Activated naive CD4-positive, alpha-beta T cell treated with anti-CD3 and anti-CD28 coated beads, Interleukin-2, amount 50 U/mL, for 72 hours (primary cell): Measurements from ENCODE around the gene AFAP1. TPM values are rescaled to one million over a fixed set of nuclear protein-coding genes. Genes with fewer than 3 reads are reported as not detected.

Experiments used
- ATAC-seq, 2 donors: fragments of 150-1000 bp; cut with Tn5 transposase; 2 replicates each; pipeline ENCODE4 v1.10.0; 2021; ENCODE audit warnings: mild to moderate bottlenecking in 2 of 2, moderate library complexity in 2 of 2
- DNase-seq, 2 donors: peaks; one replicate each; pipeline ENCODE4 v3.0.0; 2021 to 2022; ENCODE audit warnings: low spot score in 2 of 2
- H3K27ac Mint-ChIP-seq, 2 donors: one replicate each; pipeline ENCODE4 v1.8.0; 2022; ENCODE audit warnings: mild to moderate bottlenecking in 2 of 2, mixed read lengths in 2 of 2
- H3K36me3 Mint-ChIP-seq, 2 donors: one replicate each; pipeline ENCODE4 v1.8.0; 2022; ENCODE audit warnings: mixed read lengths in 2 of 2
- H3K9me3 Mint-ChIP-seq, 2 donors: one replicate each; pipeline ENCODE4 v1.8.0; 2022; ENCODE audit warnings: mixed read lengths in 2 of 2
- total RNA-seq, 2 donors: library from RNA; stranded (reverse); gene quantifications; one replicate each; pipeline ENCODE4 v1.2.3, GENCODE V29; 2022

The AFAP1 gene
- total RNA-seq, 2 donors from 2014 or later = 10.2 to 41.9 TPM

DNA sequence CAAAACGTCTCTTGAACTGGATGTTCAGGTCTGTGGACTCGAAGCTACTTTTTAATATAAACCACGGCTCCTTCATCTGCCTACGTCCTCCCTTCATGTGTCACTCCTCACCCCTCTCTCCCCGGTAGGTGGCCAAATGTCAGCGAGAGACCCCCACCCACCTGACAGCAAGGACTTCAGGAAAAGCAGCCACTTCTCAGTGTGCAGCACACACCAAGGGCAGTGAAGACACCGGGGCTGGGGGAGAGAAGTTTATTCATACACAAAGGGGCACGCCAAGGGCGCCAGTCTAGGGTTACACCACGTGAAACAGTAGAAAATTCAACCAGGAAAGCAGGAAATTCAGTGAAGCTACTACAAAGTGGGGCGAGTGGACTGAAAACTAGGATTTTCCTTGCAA, 181.2 kb downstream of the AFAP1 start:
- no peaks in the 10 kb centered on the region for H3K36me3 Mint-ChIP-seq
- DNase-seq = no peak
- H3K27ac Mint-ChIP-seq = peak overlapping the region in 1 of 2 donors; percentile 95
- ATAC-seq = no peak
- no peaks in the 10 kb centered on the region for H3K9me3 Mint-ChIP-seq

GRCh38 chr4:7757501-7758471, 181.9 kb downstream of the AFAP1 start:
- H3K9me3 Mint-ChIP-seq = no peaks in the 10 kb centered on the region
- no peak for ATAC-seq
- H3K27ac Mint-ChIP-seq = peak overlapping the region in 1 of 2 donors; percentile 95

DNA sequence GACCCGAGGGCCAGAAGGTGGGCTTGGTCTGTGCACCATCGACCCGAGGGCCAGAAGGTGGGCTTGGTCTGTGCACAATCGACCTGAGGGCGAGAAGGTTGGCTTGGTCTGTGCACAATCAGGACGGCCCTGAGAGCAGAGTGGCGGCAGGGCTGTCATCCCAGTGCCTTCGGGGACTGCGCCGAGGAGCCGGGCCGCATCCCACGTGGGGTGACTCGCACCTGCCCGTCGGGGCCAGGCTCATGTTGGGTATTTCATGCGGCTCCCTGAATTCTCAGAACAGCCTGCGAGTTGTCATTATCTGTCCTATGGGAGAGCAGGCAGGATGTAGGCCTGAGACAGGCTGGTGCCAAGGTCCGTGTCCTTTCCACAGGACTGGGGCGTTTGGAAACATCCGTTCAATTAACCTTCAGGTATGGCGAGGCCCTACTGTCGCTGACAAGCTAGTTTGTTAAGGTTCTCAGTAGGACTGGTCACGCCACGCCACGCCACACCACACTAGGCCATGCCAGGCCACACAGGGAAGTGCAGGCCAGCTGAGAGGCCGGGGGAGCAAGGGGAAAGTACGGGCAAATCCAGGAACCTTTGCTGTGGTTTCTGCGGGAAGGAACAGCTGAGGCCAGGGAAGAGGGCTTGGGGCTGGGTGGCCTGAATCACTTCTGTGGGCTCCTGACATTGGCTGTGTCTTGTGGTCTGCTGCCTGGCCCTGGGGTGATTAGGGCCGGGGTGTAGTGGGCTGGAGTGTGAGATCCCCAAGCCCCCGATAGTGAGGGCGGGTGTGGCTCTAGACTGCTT, 182.9 kb downstream of the AFAP1 start:
- ATAC-seq = peak in 1 of 2 donors; percentile 45
- Mint-ChIP-seq H3K9me3 (no peaks in the 10 kb centered on the region), H3K27ac (peak overlapping the region in 1 of 2 donors; percentile 51), H3K36me3 (no peaks in the 10 kb centered on the region)
- no peak for DNase-seq

More at GRCh38 chr4:7757501-7758471, 181.9 kb downstream of the AFAP1 start:
- H3K36me3 Mint-ChIP-seq = no peaks in the 10 kb centered on the region
- no peak for DNase-seq

- H3K36me3 Mint-ChIP-seq = no peaks in the 10 kb centered on the region
- no peaks in the 10 kb centered on the region for H3K9me3 Mint-ChIP-seq
- ATAC-seq = no peak
- no peak for DNase-seq
- no peak overlapping the region for H3K27ac Mint-ChIP-seq
Observed at GRCh38 chr4:7756071-7756470, 183.6 kb downstream of the AFAP1 start.

GRCh38 chr4:7755561-7755960, 184.1 kb downstream of the AFAP1 start:
- ATAC-seq (no peak), DNase-seq (no peak)
- H3K27ac Mint-ChIP-seq = no peak overlapping the region
- H3K9me3 Mint-ChIP-seq = no peaks in the 10 kb centered on the region
- H3K36me3 Mint-ChIP-seq = no peaks in the 10 kb centered on the region

- Mint-ChIP-seq H3K27ac (peak overlapping the region in 1 of 2 donors; percentile 47), H3K36me3 (no peaks in the 10 kb centered on the region), H3K9me3 (no peaks in the 10 kb centered on the region)
- DNase-seq (no peak), ATAC-seq (no peak)
Observed at GRCh38 chr4:7754565-7755262, 184.9 kb downstream of the AFAP1 start.

DNA sequence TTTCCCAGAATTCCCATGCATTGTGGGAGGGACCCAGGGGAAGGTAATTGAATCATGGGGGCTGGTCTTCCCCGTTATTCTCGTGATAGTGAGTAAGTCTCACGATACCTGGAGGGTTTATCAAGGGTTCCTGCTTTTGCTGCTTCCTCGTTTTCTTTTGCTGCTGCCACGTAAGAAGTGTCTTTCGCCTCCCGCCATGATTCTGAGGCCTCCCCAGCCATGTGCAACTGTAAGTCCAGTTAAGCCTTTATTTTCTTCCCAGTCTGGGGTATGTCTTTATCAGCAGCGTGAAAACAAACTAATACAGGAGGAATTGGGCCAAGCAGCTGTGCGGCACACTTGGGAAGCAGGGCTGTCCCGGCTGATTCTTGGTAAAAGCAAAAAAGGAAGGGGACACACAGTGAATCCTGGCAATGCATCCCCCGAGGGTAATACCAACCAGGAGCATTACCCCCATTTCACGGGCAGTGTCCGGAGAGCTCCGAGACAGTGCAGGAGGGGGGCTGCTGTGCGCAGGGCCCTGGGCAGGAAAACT, 185.7 kb downstream of the AFAP1 start:
- ATAC-seq (no peak), DNase-seq (no peak)
- Mint-ChIP-seq H3K27ac (peak overlapping the region; percentile 47 to 79), H3K9me3 (no peaks in the 10 kb centered on the region), H3K36me3 (no peaks in the 10 kb centered on the region)

- Mint-ChIP-seq H3K27ac (no peak overlapping the region), H3K36me3 (no peaks in the 10 kb centered on the region), H3K9me3 (no peaks in the 10 kb centered on the region)
- ATAC-seq (no peak), DNase-seq (no peak)
Observed at GRCh38 chr4:7753271-7753670, 186.4 kb downstream of the AFAP1 start.

GRCh38 chr4:7752649-7753048, 187.0 kb downstream of the AFAP1 start:
- Mint-ChIP-seq H3K9me3 (no peaks in the 10 kb centered on the region), H3K36me3 (no peaks in the 10 kb centered on the region), H3K27ac (peak overlapping the region in 1 of 2 donors; percentile 44)
- ATAC-seq (no peak), DNase-seq (no peak)

DNA sequence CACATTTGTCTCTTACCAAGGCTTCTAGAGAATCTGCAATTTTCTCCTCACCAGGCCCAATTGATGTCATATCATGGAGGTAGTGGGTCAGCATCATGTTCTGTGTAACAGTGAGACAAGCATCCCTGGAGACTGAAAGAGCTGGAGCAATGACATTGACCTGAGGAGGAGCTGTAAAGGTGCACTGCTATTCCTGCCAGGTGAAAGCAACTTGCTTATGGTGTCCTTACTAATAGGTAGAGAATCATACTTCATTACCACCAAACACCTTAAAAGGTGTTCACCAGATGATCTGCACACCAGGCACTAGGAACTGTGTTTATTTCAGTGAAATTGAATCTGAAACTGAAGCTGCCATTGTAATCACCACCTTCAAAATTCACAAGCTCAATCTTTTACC, 188.7 kb downstream of the AFAP1 start:
- ATAC-seq = peak in 1 of 2 donors; percentile 22
- H3K27ac Mint-ChIP-seq = peak overlapping the region in 1 of 2 donors; percentile 66
- DNase-seq = no peak
- H3K36me3 Mint-ChIP-seq = no peaks in the 10 kb centered on the region
- no peaks in the 10 kb centered on the region for H3K9me3 Mint-ChIP-seq

DNA sequence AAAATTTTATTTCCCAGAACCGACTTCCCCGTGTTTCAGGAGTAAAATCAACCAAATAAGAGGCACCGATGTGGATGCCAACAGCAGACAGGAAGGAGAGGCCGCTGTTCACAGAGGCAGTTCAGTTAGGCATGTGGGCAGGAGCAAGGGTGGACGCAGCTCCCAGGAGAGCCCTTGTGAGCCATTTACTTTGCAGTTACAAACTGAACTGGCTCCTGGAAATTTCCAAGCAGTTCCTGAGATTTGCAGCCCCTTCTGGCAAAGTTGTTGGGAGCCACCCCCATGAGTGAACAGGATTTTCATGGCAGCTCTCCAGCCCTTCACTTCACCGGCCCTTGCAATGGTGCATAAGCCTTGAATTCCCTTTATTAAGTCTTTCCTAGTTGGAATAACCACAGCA, 189.1 kb downstream of the AFAP1 start:
- DNase-seq (no peak), ATAC-seq (no peak)
- H3K9me3 Mint-ChIP-seq = no peaks in the 10 kb centered on the region
- H3K27ac Mint-ChIP-seq = no peak overlapping the region
- no peaks in the 10 kb centered on the region for H3K36me3 Mint-ChIP-seq

DNA sequence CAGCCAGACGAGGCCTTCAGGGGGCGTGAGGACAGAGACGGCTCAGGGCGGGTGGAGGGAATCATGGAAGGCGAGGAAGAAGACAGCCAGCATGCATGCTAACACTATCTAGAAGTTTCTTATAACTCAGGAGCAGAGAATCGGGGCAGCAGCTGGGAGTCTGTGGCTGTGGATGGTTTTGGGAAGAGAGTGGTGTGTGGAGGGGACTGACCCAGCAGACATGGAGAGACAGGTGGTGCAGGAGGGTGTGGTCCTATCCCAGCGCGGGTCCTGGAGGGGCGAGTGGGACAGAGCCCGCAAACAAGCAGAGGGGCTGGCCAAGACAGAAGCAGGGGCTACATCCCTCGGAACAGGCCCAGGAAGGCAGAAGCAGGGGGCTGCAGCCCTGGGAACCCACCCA, 192.1 kb downstream of the AFAP1 start:
- Mint-ChIP-seq H3K9me3 (no peaks in the 10 kb centered on the region), H3K27ac (peak overlapping the region; percentile 38 to 52), H3K36me3 (no peaks in the 10 kb centered on the region)
- no peak for ATAC-seq
- DNase-seq = no peak

DNA sequence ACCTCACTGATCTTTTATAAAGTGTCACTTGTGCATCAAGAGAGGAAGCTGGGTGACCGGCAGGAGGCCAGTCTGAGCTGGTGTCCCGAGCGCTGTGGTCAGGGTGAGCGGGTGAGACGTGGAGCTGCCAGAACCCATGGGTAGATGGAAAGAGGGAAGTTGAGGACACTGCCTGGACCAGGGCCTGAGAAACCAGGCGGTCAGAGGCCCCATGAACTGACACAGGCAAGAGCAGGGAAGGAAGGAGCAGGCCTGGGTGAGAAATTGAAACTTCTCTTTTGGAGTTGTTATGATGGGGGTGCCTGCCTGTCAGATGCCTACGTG, 192.6 kb downstream of the AFAP1 start:
- ATAC-seq (no peak), DNase-seq (no peak)
- no peaks in the 10 kb centered on the region for H3K9me3 Mint-ChIP-seq
- H3K27ac Mint-ChIP-seq = no peak overlapping the region
- H3K36me3 Mint-ChIP-seq = no peaks in the 10 kb centered on the region

GRCh38 chr4:7746351-7747061, 193.2 kb downstream of the AFAP1 start:
- ATAC-seq (no peak), DNase-seq (no peak)
- Mint-ChIP-seq H3K36me3 (no peaks in the 10 kb centered on the region), H3K9me3 (no peaks in the 10 kb centered on the region), H3K27ac (no peak overlapping the region)

DNA sequence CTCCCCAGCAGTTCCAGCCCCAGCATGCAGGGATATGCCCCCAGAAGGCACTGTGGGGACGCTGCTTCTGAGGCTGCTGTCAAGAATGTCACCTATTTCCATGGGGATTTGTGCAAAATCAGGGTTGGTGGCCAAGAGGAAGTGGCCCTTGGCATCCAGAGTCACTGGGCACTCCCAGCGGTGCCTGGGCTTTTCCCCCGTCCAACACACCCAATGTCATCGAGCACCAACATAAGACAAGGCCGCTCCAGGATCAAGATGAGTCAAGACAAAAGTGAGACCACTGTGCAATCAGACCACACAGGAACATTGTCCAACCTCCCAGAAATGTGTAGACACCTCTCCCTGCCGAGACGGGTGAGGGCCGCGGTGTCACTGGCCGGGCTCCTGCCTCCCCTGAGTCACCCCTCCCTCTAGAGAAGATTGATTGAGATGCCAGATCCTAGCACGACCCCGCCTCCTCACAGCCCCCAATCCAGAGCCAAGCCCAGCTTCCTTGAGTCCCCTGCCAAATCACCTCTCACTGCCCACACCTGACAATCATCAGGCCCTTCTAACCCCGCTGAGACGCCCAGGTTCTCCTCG, 194.3 kb downstream of the AFAP1 start:
- H3K36me3 Mint-ChIP-seq = no peaks in the 10 kb centered on the region
- H3K9me3 Mint-ChIP-seq = no peaks in the 10 kb centered on the region
- peak overlapping the region in 1 of 2 donors; percentile 50 for H3K27ac Mint-ChIP-seq
- ATAC-seq = no peak
- DNase-seq = no peak
